ENCODE data around the gene VSTM4. TPM values are rescaled to one million over a fixed set of nuclear protein-coding genes. Genes with fewer than 3 reads are reported as not detected.

Gene VSTM4
- total RNA-seq, 1 experiment from 2014 or later, result 0.72 TPM

DNA sequence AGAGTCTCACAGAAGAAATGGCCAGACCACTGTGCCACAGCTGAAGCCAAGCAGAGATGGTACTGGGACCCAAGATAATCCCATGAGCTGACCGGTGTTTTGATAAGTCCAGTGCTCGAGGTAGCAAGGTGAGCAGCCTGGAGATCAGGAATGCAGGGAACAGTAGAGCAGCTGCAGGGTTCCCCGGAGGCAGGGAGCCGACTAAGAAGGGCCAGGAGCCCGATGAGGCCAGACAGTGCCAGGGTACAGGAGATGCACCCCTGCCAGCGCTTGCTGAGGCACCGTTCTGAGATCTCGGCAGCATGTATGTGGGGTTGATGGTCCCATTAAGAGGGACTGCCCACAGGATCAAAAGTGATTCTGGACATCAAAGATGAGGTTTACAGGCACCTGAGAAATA lies 47.1 kb downstream of the VSTM4 start:
- ATAC-seq (no peak), DNase-seq (ENCODE audit: low spot score) (no peak)
- TF ChIP-seq TCF7 (CRISPR knock-in tag; IDR thresholded peaks at IDR 0.05; ENCODE audit: low read depth) (no peak), ARID4B (CRISPR knock-in tag; IDR thresholded peaks at IDR 0.05; ENCODE audit: borderline replicate concordance) (no peak), IRF2 (CRISPR knock-in tag; IDR thresholded peaks at IDR 0.05; ENCODE audit: borderline replicate concordance, low read depth) (no peak), CDX4 (CRISPR knock-in tag; IDR thresholded peaks at IDR 0.05; ENCODE audit: borderline replicate concordance) (no peak), ZMAT4 (CRISPR knock-in tag; IDR thresholded peaks at IDR 0.05) (no peak), ATF1 (CRISPR knock-in tag; IDR thresholded peaks at IDR 0.05) (no peak), EMX1 (CRISPR knock-in tag; IDR thresholded peaks at IDR 0.05) (no peak), KAT7 (CRISPR knock-in tag; IDR thresholded peaks at IDR 0.05; ENCODE audit: borderline replicate concordance) (no peak), FOXK1 (CRISPR knock-in tag; IDR thresholded peaks at IDR 0.05) (no peak)
- TF ChIP-seq, protein P1, sequence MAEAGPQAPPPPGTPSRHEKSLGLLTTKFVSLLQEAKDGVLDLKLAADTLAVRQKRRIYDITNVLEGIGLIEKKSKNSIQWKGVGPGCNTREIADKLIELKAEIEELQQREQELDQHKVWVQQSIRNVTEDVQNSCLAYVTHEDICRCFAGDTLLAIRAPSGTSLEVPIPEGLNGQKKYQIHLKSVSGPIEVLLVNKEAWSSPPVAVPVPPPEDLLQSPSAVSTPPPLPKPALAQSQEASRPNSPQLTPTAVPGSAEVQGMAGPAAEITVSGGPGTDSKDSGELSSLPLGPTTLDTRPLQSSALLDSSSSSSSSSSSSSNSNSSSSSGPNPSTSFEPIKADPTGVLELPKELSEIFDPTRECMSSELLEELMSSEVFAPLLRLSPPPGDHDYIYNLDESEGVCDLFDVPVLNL (CRISPR knock-in tag; IDR thresholded peaks at IDR 0.05; ENCODE audit: borderline replicate concordance, low read depth), result no peak
- no peak overlapping the region for H3K4me3 Mint-ChIP-seq
- peaks cover 3% of the 10 kb centered on the region; the same call in 1 of the 2 replicates for H3K36me3 Mint-ChIP-seq
- CTCF ChIA-PET, result no interaction called here
- H3K27ac Mint-ChIP-seq, result no peak overlapping the region
- H3K9me3 Mint-ChIP-seq, result peaks cover 8% of the 10 kb centered on the region; the same call in 1 of the 2 replicates
- H3K27me3 Mint-ChIP-seq (ENCODE audit: low read depth), result no peaks in the 10 kb centered on the region
- no peaks in the 10 kb centered on the region for H3K4me1 Mint-ChIP-seq
- POLR2A ChIA-PET, result no interaction called here

DNA sequence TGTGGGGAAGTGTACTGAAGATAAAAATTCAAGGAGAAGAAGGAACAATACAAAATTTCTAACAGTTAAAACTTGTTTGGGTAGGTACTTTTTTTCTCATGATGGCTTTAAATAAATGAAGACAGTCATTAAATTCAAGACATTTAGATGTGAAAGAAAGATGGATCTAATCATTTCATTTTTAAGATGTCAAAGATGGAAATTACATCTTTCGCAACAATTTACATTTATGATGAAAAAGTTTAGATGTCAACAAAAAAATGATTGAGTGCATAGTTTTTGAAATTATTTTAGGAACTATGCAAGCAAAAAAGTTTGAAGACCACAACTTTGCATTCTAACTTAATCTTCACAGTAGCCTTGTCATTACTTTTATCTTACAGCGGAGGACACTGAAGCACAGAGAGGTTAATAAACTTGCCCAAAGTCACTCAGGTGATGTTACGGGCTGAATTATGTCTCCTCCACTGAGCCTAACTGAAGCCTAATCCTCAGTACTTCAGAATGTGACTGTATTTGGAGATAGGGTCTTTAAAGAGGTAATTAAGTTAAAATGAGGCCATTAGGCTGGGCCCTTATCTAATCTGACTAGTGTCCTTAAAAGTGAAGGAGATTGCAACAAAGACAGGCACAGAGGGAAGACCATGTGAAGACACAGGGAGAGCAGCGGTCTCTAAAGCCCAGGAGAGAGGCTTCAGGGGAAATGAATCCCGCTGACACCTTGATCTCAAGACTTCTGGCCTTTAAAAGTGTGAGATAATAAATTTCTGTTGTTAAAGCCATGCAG lies 48.2 kb downstream of the VSTM4 start:
- TF ChIP-seq KAT7 (CRISPR knock-in tag; IDR thresholded peaks at IDR 0.05; ENCODE audit: borderline replicate concordance) (no peak), ZNF232 (CRISPR knock-in tag; IDR thresholded peaks at IDR 0.05) (no peak)
- DNase-seq (ENCODE audit: low spot score), result no peak
- ChIA-PET CTCF (no interaction called here), POLR2A (no interaction called here)
- no peak for ATAC-seq
- Mint-ChIP-seq H3K4me1 (no peaks in the 10 kb centered on the region), H3K9me3 (peaks cover 17% of the 10 kb centered on the region), H3K27me3 (ENCODE audit: low read depth) (no peaks in the 10 kb centered on the region; the same call in 1 of the 2 replicates), H3K4me3 (no peak overlapping the region), H3K27ac (no peak overlapping the region), H3K36me3 (peaks cover 11% of the 10 kb centered on the region)

DNA sequence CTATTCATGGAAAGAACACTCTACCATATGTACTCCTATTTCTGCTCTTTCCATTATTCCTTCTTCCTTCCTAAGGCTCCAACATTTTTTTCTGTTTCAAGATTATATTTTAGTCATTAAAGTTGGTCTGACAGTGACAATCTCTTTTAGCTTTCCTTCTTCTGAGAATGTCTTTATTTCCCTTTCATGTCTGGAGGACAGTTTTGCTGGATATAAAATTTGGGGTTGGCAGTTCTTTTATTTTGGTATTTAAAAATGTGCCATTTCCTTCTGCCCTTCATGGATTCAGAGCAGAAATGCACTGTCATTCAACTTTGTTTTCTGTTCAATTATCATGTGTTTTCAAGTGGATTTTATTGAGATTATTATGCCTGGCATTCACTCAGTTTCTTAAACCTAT lies 53.1 kb downstream of the VSTM4 start:
- H3K27me3 Mint-ChIP-seq (ENCODE audit: low read depth), result no peaks in the 10 kb centered on the region; the same call in none of the 2 replicates
- H3K36me3 Mint-ChIP-seq, result peaks cover 24% of the 10 kb centered on the region
- H3K27ac Mint-ChIP-seq, result no peak overlapping the region
- ATAC-seq (no peak), DNase-seq (ENCODE audit: low spot score) (no peak)
- H3K9me3 Mint-ChIP-seq, result peaks cover 42% of the 10 kb centered on the region
- H3K4me3 Mint-ChIP-seq, result no peak overlapping the region
- H3K4me1 Mint-ChIP-seq, result no peaks in the 10 kb centered on the region
- ChIA-PET CTCF (no interaction called here), POLR2A (no interaction called here)
- TF ChIP-seq TEAD1 (CRISPR knock-in tag; IDR thresholded peaks at IDR 0.05), result no peak
- no peak for TF ChIP-seq MXD4 (CRISPR knock-in tag; IDR thresholded peaks at IDR 0.05; ENCODE audit: borderline replicate concordance)
- no peak for TF ChIP-seq ZNF317 (CRISPR knock-in tag; IDR thresholded peaks at IDR 0.05; ENCODE audit: borderline replicate concordance, low read depth)
- TF ChIP-seq, protein P2, sequence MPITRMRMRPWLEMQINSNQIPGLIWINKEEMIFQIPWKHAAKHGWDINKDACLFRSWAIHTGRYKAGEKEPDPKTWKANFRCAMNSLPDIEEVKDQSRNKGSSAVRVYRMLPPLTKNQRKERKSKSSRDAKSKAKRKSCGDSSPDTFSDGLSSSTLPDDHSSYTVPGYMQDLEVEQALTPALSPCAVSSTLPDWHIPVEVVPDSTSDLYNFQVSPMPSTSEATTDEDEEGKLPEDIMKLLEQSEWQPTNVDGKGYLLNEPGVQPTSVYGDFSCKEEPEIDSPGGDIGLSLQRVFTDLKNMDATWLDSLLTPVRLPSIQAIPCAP (CRISPR knock-in tag; IDR thresholded peaks at IDR 0.05), result no peak
- TF ChIP-seq ZNF281 (CRISPR knock-in tag; IDR thresholded peaks at IDR 0.05), result no peak
- TF ChIP-seq SOX15 (CRISPR knock-in tag; IDR thresholded peaks at IDR 0.05), result no peak
- TF ChIP-seq, protein P3, sequence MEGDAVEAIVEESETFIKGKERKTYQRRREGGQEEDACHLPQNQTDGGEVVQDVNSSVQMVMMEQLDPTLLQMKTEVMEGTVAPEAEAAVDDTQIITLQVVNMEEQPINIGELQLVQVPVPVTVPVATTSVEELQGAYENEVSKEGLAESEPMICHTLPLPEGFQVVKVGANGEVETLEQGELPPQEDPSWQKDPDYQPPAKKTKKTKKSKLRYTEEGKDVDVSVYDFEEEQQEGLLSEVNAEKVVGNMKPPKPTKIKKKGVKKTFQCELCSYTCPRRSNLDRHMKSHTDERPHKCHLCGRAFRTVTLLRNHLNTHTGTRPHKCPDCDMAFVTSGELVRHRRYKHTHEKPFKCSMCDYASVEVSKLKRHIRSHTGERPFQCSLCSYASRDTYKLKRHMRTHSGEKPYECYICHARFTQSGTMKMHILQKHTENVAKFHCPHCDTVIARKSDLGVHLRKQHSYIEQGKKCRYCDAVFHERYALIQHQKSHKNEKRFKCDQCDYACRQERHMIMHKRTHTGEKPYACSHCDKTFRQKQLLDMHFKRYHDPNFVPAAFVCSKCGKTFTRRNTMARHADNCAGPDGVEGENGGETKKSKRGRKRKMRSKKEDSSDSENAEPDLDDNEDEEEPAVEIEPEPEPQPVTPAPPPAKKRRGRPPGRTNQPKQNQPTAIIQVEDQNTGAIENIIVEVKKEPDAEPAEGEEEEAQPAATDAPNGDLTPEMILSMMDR (IDR thresholded peaks at IDR 0.05), result no peak

Data from WTC11 (cell line).